Loucy (cell line): ENCODE results near the gene KCNG3.

Experiments used
- EZH2phosphoT487 ChIP-seq: fragments of 200-600 bp; IDR thresholded peaks from 2 replicates; pipeline ENCODE4 v1.6.1; 2018; ENCODE audit warnings: antibody characterized with exemption, mild to moderate bottlenecking, moderate library complexity, borderline replicate concordance
- TF ChIP-seq, protein P1 (sequence below): fragments of 200-600 bp; sonication (generic); conservative IDR thresholded peaks from 2 replicates; pipeline ENCODE4 v1.5.1; 2014; ENCODE audit warnings: mild to moderate bottlenecking, antibody characterized with exemption, low read length

DNA sequence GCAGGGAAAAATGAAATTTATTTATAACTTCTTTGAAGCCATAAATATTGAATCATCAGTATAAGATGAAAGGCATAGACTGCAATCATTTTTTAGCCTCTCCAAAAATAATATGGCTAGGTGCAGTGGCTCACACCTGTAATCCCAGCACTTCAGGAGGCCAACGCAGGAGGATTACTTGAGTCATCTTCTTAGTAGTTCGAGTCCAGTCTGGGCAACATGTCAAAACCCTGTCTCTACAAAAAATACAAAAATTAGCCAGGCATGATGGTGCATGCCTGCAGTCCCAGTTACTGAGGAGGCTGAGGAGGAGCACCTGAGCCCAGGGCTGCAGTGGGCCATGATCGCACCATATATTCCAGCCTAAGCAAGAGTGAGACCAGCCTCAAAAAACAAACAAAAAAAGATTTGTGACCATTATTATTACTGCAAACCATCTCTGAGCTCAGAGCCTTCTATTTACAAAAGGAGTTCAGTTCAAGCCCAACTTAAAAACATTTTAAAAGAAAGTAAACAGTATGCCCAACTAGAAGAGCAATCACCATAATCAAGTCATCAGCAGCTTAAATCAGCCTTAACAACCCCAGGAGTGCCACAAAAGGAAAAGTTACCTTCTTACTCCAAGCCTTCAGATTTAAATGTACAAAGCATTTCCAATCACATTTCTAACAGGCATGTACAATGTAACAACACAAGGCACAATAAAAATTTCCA is 37.5 kb downstream of the KCNG3 start:
- TF ChIP-seq, protein P1, sequence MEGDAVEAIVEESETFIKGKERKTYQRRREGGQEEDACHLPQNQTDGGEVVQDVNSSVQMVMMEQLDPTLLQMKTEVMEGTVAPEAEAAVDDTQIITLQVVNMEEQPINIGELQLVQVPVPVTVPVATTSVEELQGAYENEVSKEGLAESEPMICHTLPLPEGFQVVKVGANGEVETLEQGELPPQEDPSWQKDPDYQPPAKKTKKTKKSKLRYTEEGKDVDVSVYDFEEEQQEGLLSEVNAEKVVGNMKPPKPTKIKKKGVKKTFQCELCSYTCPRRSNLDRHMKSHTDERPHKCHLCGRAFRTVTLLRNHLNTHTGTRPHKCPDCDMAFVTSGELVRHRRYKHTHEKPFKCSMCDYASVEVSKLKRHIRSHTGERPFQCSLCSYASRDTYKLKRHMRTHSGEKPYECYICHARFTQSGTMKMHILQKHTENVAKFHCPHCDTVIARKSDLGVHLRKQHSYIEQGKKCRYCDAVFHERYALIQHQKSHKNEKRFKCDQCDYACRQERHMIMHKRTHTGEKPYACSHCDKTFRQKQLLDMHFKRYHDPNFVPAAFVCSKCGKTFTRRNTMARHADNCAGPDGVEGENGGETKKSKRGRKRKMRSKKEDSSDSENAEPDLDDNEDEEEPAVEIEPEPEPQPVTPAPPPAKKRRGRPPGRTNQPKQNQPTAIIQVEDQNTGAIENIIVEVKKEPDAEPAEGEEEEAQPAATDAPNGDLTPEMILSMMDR, result no peak
- no peak for TF ChIP-seq EZH2phosphoT487
